ENCODE data around the gene ADGRB3. TPM values are rescaled to one million over a fixed set of nuclear protein-coding genes. Genes with fewer than 3 reads are reported as not detected.

ADGRB3 gene
- total and polyA plus RNA-seq, 4 donors = 0.21 to 2.3 (median 0.48) TPM

- WGBS = 23% methylated on average over 2 of the region's 2 CpGs
- H3K27me3 ChIP-seq (ENCODE audit: control insufficient read depth in 4 of 4, insufficient read depth in 4 of 4, low read length in 3 of 4) = peaks cover 0 to 3% (median 0%) of the 10 kb centered on the region in 4 donors
Observed at GRCh38 chr6:69305456-69305855, 670.4 kb downstream of the ADGRB3 start.

More at GRCh38 chr6:69305456-69305855, 670.4 kb downstream of the ADGRB3 start:
- no peak for DNase-seq (ENCODE audit: low spot score)
- H3K4me3 ChIP-seq (ENCODE audit: low read depth in 1 of 3, low read length in 3 of 3) = no peak overlapping the region
- H3K36me3 ChIP-seq (ENCODE audit: control insufficient read depth in 4 of 4, insufficient read depth in 3 of 4, low read depth in 1 of 4, low read length in 3 of 4) = no peaks in the 10 kb centered on the region
- H3K4me1 ChIP-seq (ENCODE audit: control insufficient read depth in 4 of 4, insufficient read depth in 4 of 4, low read length in 3 of 4) = no peaks in the 10 kb centered on the region
- TF ChIP-seq ATF3 (IDR thresholded peaks at IDR 0.05) = no peak
- no peak for TF ChIP-seq FOXA1 (IDR thresholded peaks at IDR 0.05)
- TF ChIP-seq, protein P1, sequence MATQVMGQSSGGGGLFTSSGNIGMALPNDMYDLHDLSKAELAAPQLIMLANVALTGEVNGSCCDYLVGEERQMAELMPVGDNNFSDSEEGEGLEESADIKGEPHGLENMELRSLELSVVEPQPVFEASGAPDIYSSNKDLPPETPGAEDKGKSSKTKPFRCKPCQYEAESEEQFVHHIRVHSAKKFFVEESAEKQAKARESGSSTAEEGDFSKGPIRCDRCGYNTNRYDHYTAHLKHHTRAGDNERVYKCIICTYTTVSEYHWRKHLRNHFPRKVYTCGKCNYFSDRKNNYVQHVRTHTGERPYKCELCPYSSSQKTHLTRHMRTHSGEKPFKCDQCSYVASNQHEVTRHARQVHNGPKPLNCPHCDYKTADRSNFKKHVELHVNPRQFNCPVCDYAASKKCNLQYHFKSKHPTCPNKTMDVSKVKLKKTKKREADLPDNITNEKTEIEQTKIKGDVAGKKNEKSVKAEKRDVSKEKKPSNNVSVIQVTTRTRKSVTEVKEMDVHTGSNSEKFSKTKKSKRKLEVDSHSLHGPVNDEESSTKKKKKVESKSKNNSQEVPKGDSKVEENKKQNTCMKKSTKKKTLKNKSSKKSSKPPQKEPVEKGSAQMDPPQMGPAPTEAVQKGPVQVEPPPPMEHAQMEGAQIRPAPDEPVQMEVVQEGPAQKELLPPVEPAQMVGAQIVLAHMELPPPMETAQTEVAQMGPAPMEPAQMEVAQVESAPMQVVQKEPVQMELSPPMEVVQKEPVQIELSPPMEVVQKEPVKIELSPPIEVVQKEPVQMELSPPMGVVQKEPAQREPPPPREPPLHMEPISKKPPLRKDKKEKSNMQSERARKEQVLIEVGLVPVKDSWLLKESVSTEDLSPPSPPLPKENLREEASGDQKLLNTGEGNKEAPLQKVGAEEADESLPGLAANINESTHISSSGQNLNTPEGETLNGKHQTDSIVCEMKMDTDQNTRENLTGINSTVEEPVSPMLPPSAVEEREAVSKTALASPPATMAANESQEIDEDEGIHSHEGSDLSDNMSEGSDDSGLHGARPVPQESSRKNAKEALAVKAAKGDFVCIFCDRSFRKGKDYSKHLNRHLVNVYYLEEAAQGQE (IDR thresholded peaks at IDR 0.05) = no peak
- no peak for TF ChIP-seq SP1 (IDR thresholded peaks at IDR 0.05)
- no peak for TF ChIP-seq EGR1 (IDR thresholded peaks at IDR 0.05; ENCODE audit: low read depth in 2 of 2)
- TF ChIP-seq, protein P2, sequence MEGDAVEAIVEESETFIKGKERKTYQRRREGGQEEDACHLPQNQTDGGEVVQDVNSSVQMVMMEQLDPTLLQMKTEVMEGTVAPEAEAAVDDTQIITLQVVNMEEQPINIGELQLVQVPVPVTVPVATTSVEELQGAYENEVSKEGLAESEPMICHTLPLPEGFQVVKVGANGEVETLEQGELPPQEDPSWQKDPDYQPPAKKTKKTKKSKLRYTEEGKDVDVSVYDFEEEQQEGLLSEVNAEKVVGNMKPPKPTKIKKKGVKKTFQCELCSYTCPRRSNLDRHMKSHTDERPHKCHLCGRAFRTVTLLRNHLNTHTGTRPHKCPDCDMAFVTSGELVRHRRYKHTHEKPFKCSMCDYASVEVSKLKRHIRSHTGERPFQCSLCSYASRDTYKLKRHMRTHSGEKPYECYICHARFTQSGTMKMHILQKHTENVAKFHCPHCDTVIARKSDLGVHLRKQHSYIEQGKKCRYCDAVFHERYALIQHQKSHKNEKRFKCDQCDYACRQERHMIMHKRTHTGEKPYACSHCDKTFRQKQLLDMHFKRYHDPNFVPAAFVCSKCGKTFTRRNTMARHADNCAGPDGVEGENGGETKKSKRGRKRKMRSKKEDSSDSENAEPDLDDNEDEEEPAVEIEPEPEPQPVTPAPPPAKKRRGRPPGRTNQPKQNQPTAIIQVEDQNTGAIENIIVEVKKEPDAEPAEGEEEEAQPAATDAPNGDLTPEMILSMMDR (IDR thresholded peaks at IDR 0.05; ENCODE audit: low read depth, low read length, missing input control) = no peak
- TF ChIP-seq ZBTB33 (IDR thresholded peaks at IDR 0.05) = no peak
- no peak for TF ChIP-seq RXRA (IDR thresholded peaks at IDR 0.05)
- TF ChIP-seq FOXA2 (IDR thresholded peaks at IDR 0.05) = no peak
- no peak for TF ChIP-seq GABPA (IDR thresholded peaks at IDR 0.05 in 1 of 2, conservative IDR thresholded peaks at IDR 0.05 in 1 of 2)
- no peak for TF ChIP-seq TAF1 (conservative IDR thresholded peaks at IDR 0.05)
- no peak for TF ChIP-seq RAD21 (IDR thresholded peaks at IDR 0.05)
- no peak for TF ChIP-seq HNF4A (conservative IDR thresholded peaks at IDR 0.05)
- no peak for TF ChIP-seq NR2F2 (IDR thresholded peaks at IDR 0.05)
- TF ChIP-seq JUND (IDR thresholded peaks at IDR 0.05) = no peak
- peaks cover 0 to 2% (median 0%) of the 10 kb centered on the region in 4 donors for H3K9me3 ChIP-seq (ENCODE audit: control insufficient read depth in 4 of 4, low read length in 3 of 4)
- H3K27ac ChIP-seq (ENCODE audit: low read depth in 1 of 2, low read length in 2 of 2) = no peak overlapping the region
- no peak overlapping the region for H3K9ac ChIP-seq (ENCODE audit: low read depth in 1 of 2, low read length in 2 of 2)
